ENCODE measurements around the gene ZNF329.

GRCh38 chr19:58196901-58197616, 46.5 kb upstream of the ZNF329 start:
- TF ChIP-seq CTCF (conservative IDR thresholded peaks at IDR 0.05; ENCODE audit: low read depth, low read length) (no peak), EZH2 (IDR thresholded peaks at IDR 0.05; ENCODE audit: low read length, unreplicated experiment) (no peak), EZH2phosphoT487 (IDR thresholded peaks at IDR 0.05; ENCODE audit: borderline replicate concordance, low read length) (no peak)

All from PC-3 (cell line).